ENCODE measurements around the gene OR9K2.
"Not testable (repeated sequence)": the region's sequence is repeated elsewhere in the genome, so short reads cannot be mapped to it uniquely, and the experiment has no call there.

Gene OR9K2

GRCh38 chr12:55126106-55126505 lies at the start of gene OR9K2:
OR9K2 (plus strand) TSS chr12:55126406; CDS start chr12:55129835, 3,429 bp downstream.
- DNase-seq (ENCODE audit: low read depth in 2 of 2) = no peak

- no peak for DNase-seq (ENCODE audit: low read depth in 2 of 2)
Observed at GRCh38 chr12:55092579-55092978, 33.6 kb upstream of the OR9K2 start.

- DNase-seq (ENCODE audit: low read depth in 2 of 2) = no peak
Observed at GRCh38 chr12:55112378-55112875, 13.8 kb upstream of the OR9K2 start.

- DNase-seq (ENCODE audit: low read depth in 2 of 2) = no peak
Observed at GRCh38 chr12:55116152-55116551, 10.1 kb upstream of the OR9K2 start.

GRCh38 chr12:55132816-55133215 lies 6.6 kb downstream of the OR9K2 start:
- no peak for DNase-seq (ENCODE audit: low read depth in 2 of 2)

GRCh38 chr12:55142669-55143565 lies 16.7 kb downstream of the OR9K2 start:
- peak in 1 of 2 donors; percentile 13 for DNase-seq (ENCODE audit: low read depth in 2 of 2)

GRCh38 chr12:55143566-55143870 lies 17.3 kb downstream of the OR9K2 start:
- no peak for DNase-seq (ENCODE audit: low read depth in 2 of 2)

- not testable (repeated sequence) for DNase-seq (ENCODE audit: low read depth in 2 of 2)
Observed at GRCh38 chr12:55167010-55167640, 40.9 kb downstream of the OR9K2 start.

GRCh38 chr12:55171445-55171844 lies 45.2 kb downstream of the OR9K2 start:
- no peak for DNase-seq (ENCODE audit: low read depth in 2 of 2)

GRCh38 chr12:55171846-55172245 lies 45.6 kb downstream of the OR9K2 start:
- DNase-seq (ENCODE audit: low read depth in 2 of 2) = not testable (repeated sequence)

GRCh38 chr12:55172686-55173085 lies 46.5 kb downstream of the OR9K2 start:
- no peak for DNase-seq (ENCODE audit: low read depth in 2 of 2)

GRCh38 chr12:55173456-55173855 lies 47.2 kb downstream of the OR9K2 start:
- DNase-seq (ENCODE audit: low read depth in 2 of 2) = no peak

All from stimulated activated CD8-positive, alpha-beta memory T cell treated with anti-CD3 and anti-CD28 coated beads, Interleukin-2, amount 100 ng/mL, for 48 hours (primary cell).